ENCODE data around the gene TRPV6. TPM values are rescaled to one million over a fixed set of nuclear protein-coding genes. Genes with fewer than 3 reads are reported as not detected.

TRPV6 gene
- total and polyA plus RNA-seq, 2 experiments from 2014 or later, result 3.5 to 3.7 TPM

GRCh38 chr7:142833174-142834048 lies 52.1 kb downstream of the TRPV6 start:
- H3K9me2 ChIP-seq (replicated peaks; ENCODE audit: insufficient read depth), result no peaks in the 10 kb centered on the region
- H2AFZ ChIP-seq, result no peak overlapping the region
- H3K27me3 ChIP-seq, result peaks cover 3% of the 10 kb centered on the region
- no peak overlapping the region for H3K27ac ChIP-seq
- H3K36me3 ChIP-seq (replicated peaks; ENCODE audit: insufficient read depth, low read depth), result no peaks in the 10 kb centered on the region
- no peak overlapping the region for H3K4me3 ChIP-seq
- H3K4me2 ChIP-seq, result no peak overlapping the region
- H3K4me1 ChIP-seq (ENCODE audit: insufficient read depth), result peaks cover 2% of the 10 kb centered on the region
- WGBS (ENCODE audit: low lambda C conversion rate, missing lambda C conversion rate), result 62% methylated on average over 6 of the region's 6 CpGs
- no peaks in the 10 kb centered on the region for H3K79me2 ChIP-seq
- H3K9me3 ChIP-seq (ENCODE audit: low read depth), result no peaks in the 10 kb centered on the region
- TF ChIP-seq EZH2phosphoT487 (IDR thresholded peaks at IDR 0.05; ENCODE audit: low read depth, severe bottlenecking, unreplicated experiment) (no peak), EZH2 (IDR thresholded peaks at IDR 0.05; ENCODE audit: borderline replicate concordance) (no peak)
- TF ChIP-seq, protein P1, sequence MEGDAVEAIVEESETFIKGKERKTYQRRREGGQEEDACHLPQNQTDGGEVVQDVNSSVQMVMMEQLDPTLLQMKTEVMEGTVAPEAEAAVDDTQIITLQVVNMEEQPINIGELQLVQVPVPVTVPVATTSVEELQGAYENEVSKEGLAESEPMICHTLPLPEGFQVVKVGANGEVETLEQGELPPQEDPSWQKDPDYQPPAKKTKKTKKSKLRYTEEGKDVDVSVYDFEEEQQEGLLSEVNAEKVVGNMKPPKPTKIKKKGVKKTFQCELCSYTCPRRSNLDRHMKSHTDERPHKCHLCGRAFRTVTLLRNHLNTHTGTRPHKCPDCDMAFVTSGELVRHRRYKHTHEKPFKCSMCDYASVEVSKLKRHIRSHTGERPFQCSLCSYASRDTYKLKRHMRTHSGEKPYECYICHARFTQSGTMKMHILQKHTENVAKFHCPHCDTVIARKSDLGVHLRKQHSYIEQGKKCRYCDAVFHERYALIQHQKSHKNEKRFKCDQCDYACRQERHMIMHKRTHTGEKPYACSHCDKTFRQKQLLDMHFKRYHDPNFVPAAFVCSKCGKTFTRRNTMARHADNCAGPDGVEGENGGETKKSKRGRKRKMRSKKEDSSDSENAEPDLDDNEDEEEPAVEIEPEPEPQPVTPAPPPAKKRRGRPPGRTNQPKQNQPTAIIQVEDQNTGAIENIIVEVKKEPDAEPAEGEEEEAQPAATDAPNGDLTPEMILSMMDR (IDR thresholded peaks at IDR 0.05; ENCODE audit: poor library complexity), result no peak
- no peaks in the 10 kb centered on the region for H4K20me1 ChIP-seq (ENCODE audit: insufficient read depth, poor library complexity, severe bottlenecking)
- DNase-seq (ENCODE audit: low spot score), result peak; percentile 30

DNA sequence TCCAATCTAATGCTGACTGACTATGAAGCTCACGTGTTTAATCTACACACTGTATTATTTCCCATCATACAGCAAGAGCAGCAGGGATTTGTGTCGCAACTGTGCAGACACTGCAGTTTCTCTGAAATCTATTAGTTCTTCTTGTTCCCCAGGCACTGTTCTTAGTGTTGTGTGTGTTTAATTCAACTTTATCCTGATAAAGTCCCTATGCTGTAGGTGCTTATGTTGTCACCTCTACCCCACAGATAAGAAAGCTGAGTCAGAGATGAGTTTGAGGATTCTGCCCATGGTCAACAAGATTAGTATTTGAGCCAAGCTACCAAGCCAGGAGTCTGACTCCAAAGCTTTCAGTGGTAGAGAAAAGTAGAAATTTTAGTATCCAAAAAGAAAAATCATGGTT lies 53.1 kb downstream of the TRPV6 start:
- Histone ChIP-seq H3K4me1 (ENCODE audit: insufficient read depth) (peaks cover 2% of the 10 kb centered on the region), H3K4me3 (no peak overlapping the region), H3K79me2 (no peaks in the 10 kb centered on the region), H3K27ac (no peak overlapping the region), H3K9me3 (ENCODE audit: low read depth) (no peaks in the 10 kb centered on the region), H3K27me3 (peaks cover 3% of the 10 kb centered on the region), H3K9me2 (replicated peaks; ENCODE audit: insufficient read depth) (no peaks in the 10 kb centered on the region), H2AFZ (no peak overlapping the region), H3K4me2 (no peak overlapping the region), H4K20me1 (ENCODE audit: insufficient read depth, poor library complexity, severe bottlenecking) (no peaks in the 10 kb centered on the region), H3K36me3 (replicated peaks; ENCODE audit: insufficient read depth, low read depth) (no peaks in the 10 kb centered on the region)
- DNase-seq (ENCODE audit: low spot score), result no peak
- 45% methylated on average over 2 of the region's 2 CpGs for WGBS (ENCODE audit: low lambda C conversion rate, missing lambda C conversion rate)
- TF ChIP-seq EZH2 (IDR thresholded peaks at IDR 0.05; ENCODE audit: borderline replicate concordance) (no peak), EZH2phosphoT487 (IDR thresholded peaks at IDR 0.05; ENCODE audit: low read depth, severe bottlenecking, unreplicated experiment) (no peak)
- TF ChIP-seq, protein P1 (IDR thresholded peaks at IDR 0.05; ENCODE audit: poor library complexity), result no peak

DNA sequence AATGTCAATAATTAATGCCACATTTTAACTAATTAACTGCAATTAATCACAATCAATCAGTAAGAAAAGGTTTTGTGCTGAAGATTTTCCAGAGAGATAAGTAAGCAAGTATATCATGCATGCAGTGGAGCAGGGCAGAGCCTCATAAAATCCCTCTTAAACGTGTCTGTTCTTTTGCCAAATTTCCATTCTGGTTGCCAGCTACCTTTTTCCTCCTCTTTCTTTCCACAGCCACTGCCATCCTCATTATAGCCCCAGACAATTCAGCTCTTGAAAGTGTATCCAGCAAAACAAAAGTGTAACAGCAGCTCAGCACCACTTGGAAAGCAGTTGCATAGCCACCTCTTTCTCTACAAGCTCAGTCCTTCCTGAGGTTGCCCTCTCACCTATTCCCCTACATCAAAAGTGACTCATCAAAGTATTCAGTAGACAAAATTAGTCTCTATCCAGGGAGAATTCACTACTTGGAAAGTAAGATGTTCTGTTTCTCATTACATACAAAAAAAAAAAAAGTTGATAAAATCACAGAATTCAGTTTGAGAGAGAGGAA lies 57.5 kb downstream of the TRPV6 start:
- H4K20me1 ChIP-seq (ENCODE audit: insufficient read depth, poor library complexity, severe bottlenecking), result no peaks in the 10 kb centered on the region
- H3K27me3 ChIP-seq, result peaks cover 3% of the 10 kb centered on the region
- no peak overlapping the region for H3K27ac ChIP-seq
- no peak for DNase-seq (ENCODE audit: low spot score)
- no peaks in the 10 kb centered on the region for H3K36me3 ChIP-seq (replicated peaks; ENCODE audit: insufficient read depth, low read depth)
- no peak overlapping the region for H3K4me2 ChIP-seq
- H3K9me3 ChIP-seq (ENCODE audit: low read depth), result no peaks in the 10 kb centered on the region
- WGBS (ENCODE audit: low lambda C conversion rate, missing lambda C conversion rate), result 48% methylated on average over 1 of the region's 1 CpG
- H3K9me2 ChIP-seq (replicated peaks; ENCODE audit: insufficient read depth), result no peaks in the 10 kb centered on the region
- H3K4me1 ChIP-seq (ENCODE audit: insufficient read depth), result peaks cover 1% of the 10 kb centered on the region
- H3K79me2 ChIP-seq, result no peaks in the 10 kb centered on the region
- H3K4me3 ChIP-seq, result no peak overlapping the region
- no peak overlapping the region for H2AFZ ChIP-seq
- TF ChIP-seq, protein P1 (IDR thresholded peaks at IDR 0.05; ENCODE audit: poor library complexity), result no peak
- TF ChIP-seq EZH2phosphoT487 (IDR thresholded peaks at IDR 0.05; ENCODE audit: low read depth, severe bottlenecking, unreplicated experiment) (no peak), EZH2 (IDR thresholded peaks at IDR 0.05; ENCODE audit: borderline replicate concordance) (no peak)
